ENCODE data around the gene COL21A1.

DNA sequence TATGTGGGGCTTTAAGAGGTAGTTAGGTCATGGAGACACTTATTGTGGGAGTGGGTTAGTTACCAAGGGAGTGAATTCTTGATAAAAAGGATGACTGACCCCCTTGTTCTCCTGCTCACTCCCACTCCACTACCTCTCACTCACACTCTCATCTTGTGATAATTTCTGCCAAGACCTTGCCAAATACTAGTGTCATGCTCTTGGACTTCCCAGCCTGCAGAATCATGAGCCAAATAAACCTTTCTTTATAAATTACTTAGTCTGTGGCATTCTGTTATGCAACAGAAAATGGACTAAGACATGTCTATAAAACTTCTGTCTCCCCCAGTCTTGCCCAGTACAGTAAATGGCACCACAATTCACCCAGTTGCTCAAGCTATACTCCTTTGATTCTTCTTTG lies 93.3 kb downstream of the COL21A1 start:
- TF ChIP-seq, protein P1, sequence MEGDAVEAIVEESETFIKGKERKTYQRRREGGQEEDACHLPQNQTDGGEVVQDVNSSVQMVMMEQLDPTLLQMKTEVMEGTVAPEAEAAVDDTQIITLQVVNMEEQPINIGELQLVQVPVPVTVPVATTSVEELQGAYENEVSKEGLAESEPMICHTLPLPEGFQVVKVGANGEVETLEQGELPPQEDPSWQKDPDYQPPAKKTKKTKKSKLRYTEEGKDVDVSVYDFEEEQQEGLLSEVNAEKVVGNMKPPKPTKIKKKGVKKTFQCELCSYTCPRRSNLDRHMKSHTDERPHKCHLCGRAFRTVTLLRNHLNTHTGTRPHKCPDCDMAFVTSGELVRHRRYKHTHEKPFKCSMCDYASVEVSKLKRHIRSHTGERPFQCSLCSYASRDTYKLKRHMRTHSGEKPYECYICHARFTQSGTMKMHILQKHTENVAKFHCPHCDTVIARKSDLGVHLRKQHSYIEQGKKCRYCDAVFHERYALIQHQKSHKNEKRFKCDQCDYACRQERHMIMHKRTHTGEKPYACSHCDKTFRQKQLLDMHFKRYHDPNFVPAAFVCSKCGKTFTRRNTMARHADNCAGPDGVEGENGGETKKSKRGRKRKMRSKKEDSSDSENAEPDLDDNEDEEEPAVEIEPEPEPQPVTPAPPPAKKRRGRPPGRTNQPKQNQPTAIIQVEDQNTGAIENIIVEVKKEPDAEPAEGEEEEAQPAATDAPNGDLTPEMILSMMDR (CRISPR knock-in tag; IDR thresholded peaks at IDR 0.05): no peak
- no peak for TF ChIP-seq REST (IDR thresholded peaks at IDR 0.05; ENCODE audit: borderline replicate concordance in 1 of 2, low read depth in 1 of 2, low read length in 2 of 2)
- TF ChIP-seq ATF3 (CRISPR knock-in tag; IDR thresholded peaks at IDR 0.05): no peak
- no peak for TF ChIP-seq KLF9 (CRISPR knock-in tag; IDR thresholded peaks at IDR 0.05; ENCODE audit: low read depth)
- no peak for TF ChIP-seq GABPA (IDR thresholded peaks at IDR 0.05; ENCODE audit: low read depth, low read length)
- TF ChIP-seq GABPA (CRISPR knock-in tag; IDR thresholded peaks at IDR 0.05; ENCODE audit: low read depth): no peak
- TF ChIP-seq ZNF282 (IDR thresholded peaks at IDR 0.05; ENCODE audit: partially characterized antibody): no peak
- no peak for TF ChIP-seq HOXA7 (CRISPR knock-in tag; IDR thresholded peaks at IDR 0.05)
- no peak for TF ChIP-seq TAF1 (CRISPR knock-in tag; IDR thresholded peaks at IDR 0.05)
- TF ChIP-seq ZNF678 (CRISPR knock-in tag; IDR thresholded peaks at IDR 0.05): no peak

Measured in HepG2 (cell line).